Thoracic aorta (tissue), 2 donors: Measurements from ENCODE around the gene REX1BD. TPM values are rescaled to one million over a fixed set of nuclear protein-coding genes. Genes with fewer than 3 reads are reported as not detected.

Experiments used
- ATAC-seq: fragments of 150-250 bp; one replicate; pipeline ENCODE4 v1.8.0; 2017; ENCODE audit warnings: low read depth; ENCODE audit not compliant: insufficient number of reproducible peaks, low FRiP score
- DNase-seq: peaks from one replicate; pipeline ENCODE4 v3.0.0-alpha.2; 2020; ENCODE audit warnings: low spot score
- H3K27ac ChIP-seq, 2 donors: fragments of 200-600 bp; sonication (generic); 1 replicate in 1 of 2; 2 replicates in 1 of 2; pipeline ENCODE4 v1.5.1; 2016; ENCODE audit warnings: mild to moderate bottlenecking in 2 of 2, moderate library complexity in 2 of 2
- H3K27me3 ChIP-seq: fragments of 200-600 bp; sonication (generic); replicated peaks from 2 replicates; pipeline ENCODE4 v1.6.0; 2016; ENCODE audit warnings: mild to moderate bottlenecking; ENCODE audit not compliant: insufficient read depth
- H3K36me3 ChIP-seq: fragments of 200-600 bp; sonication (generic); one replicate; pipeline ENCODE4 v1.5.1; 2016
- H3K4me1 ChIP-seq, 2 donors: fragments of 200-600 bp; sonication (generic); 1 replicate in 1 of 2; 2 replicates in 1 of 2; pipeline versions ENCODE4 v1.5.1 to v1.6.0; 2016; ENCODE audit warnings: low read depth in 2 of 2, mild to moderate bottlenecking in 1 of 2; ENCODE audit not compliant: control insufficient read depth in 1 of 2
- H3K4me3 ChIP-seq: fragments of 200-600 bp; sonication (generic); 2 replicates; pipeline ENCODE4 v1.5.1; 2016; ENCODE audit warnings: mild to moderate bottlenecking
- H3K9me3 ChIP-seq: fragments of 200-600 bp; sonication (generic); 2 replicates; pipeline ENCODE4 v1.5.1; 2016
- CTCF ChIP-seq: fragments of 200-600 bp; sonication (generic); IDR thresholded peaks from one replicate; pipeline ENCODE4 v1.5.1; 2019; ENCODE audit warnings: antibody characterized with exemption
- total RNA-seq, 2 donors: library from RNA; depleted of rRNA; stranded (reverse); fragments of >200 nt; gene quantifications; one replicate each; pipeline versions ENCODE4 v1.1.0 to v1.2.3, GENCODE V29; 2016

REX1BD gene
- total RNA-seq, 2 donors from 2014 or later, result 36.3 to 66.6 TPM

DNA sequence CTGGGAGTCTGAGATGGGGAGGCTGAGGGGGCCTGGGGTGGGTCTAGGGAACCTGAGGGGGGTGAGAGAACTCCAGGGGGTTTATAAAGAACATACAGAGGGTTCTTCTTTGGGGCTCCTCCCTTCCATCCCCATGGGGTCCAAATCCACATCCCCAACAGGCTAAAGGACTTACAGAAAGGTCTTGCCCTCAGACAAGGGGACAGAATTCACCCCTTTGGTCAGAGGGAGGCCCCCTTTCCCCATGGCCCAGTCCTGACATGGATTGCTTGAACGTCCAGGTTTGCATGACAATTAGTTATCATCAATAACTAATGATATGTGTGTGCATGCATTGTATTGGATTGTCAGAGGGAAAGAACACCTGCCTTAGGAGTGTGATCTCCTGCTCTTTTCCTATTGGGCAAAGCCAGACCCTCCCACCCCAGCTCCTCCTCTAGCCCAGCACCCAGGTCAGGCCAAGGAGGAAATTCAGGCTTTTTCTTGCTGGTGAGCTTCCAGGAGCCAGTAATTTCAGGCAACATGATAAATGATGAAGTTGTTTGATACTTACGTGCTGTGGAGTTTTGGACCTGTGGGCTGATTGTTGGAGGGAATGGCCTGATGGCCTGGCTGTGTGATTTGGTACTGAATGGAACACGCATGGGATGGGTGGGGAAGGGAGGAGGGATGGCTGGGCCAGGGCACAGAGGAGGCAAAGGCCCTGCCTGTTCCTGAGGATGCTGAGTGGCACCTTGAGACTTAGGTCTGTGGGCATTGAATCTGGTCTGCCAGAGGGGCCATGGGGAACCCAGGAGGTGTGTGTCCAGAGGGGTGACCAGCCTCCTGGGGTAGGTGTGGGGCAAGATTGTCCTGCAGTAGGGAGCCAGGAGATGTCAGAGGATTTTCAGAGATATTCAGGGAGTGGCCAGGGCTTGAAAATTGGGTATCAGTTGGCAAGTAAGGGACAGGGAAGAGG lies 49.4 kb downstream of the REX1BD start:
- Histone ChIP-seq H3K36me3 (no peaks in the 10 kb centered on the region), H3K4me3 (peak overlapping the region; percentile 95), H3K9me3 (no peaks in the 10 kb centered on the region), H3K27me3 (no peaks in the 10 kb centered on the region), H3K27ac (peak overlapping the region; percentile 81 to 90), H3K4me1 (peaks cover 8 to 13% of the 10 kb centered on the region in 2 donors)
- TF ChIP-seq CTCF, result no peak
- no peak for DNase-seq
- ATAC-seq, result no peak

GRCh38 chr19:18639706-18640243 lies 51.2 kb downstream of the REX1BD start:
- Histone ChIP-seq H3K27ac (no peak overlapping the region), H3K4me3 (no peak overlapping the region), H3K27me3 (no peaks in the 10 kb centered on the region), H3K36me3 (no peaks in the 10 kb centered on the region), H3K4me1 (peaks cover 15 to 22% of the 10 kb centered on the region in 2 donors), H3K9me3 (no peaks in the 10 kb centered on the region)
- no peak for DNase-seq
- no peak for ATAC-seq
- TF ChIP-seq CTCF, result no peak

Other genes starting within 250 kb of the REX1BD start
- 10 to 100 TPM; 23.7 TPM for gene PGPEP1, start 248.2 kb upstream of the REX1BD start, total RNA-seq
- gene GDF15, start 202.6 kb upstream of the REX1BD start, total RNA-seq, result 10 to 100 TPM in 1 of 2 donors, 1 to 10 TPM in 1; 2.3 to 25.5 TPM
- 10 to 100 TPM; 18.7 to 30.3 TPM for gene LRRC25, start 191.2 kb upstream of the REX1BD start, total RNA-seq
- gene SSBP4, start 169.4 kb upstream of the REX1BD start, total RNA-seq, result 10 to 100 TPM; 87.7 to 94.9 TPM
- gene ISYNA1, start 150.7 kb upstream of the REX1BD start, total RNA-seq, result 100 to 1,000 TPM in 1 of 2 donors, 10 to 100 TPM in 1; 60.9 to 143 TPM
- gene ELL, start 66.7 kb upstream of the REX1BD start, total RNA-seq, result 10 to 100 TPM; 28.3 to 35.0 TPM
- 100 to 1,000 TPM; 237 to 446 TPM for gene FKBP8, start 45.2 kb upstream of the REX1BD start, total RNA-seq
- gene KXD1, start 30.9 kb upstream of the REX1BD start, total RNA-seq, result 100 to 1,000 TPM in 1 of 2 donors, 10 to 100 TPM in 1; 99.6 to 174 TPM
- gene UBA52, start 16.9 kb upstream of the REX1BD start, total RNA-seq, result 100 to 1,000 TPM; 306 to 438 TPM
- gene CRLF1, start 18.0 kb downstream of the REX1BD start, total RNA-seq, result 1,000 to 10,000 TPM in 1 of 2 donors, 10 to 100 TPM in 1; 85.9 to 1,063 TPM
- 1 to 10 TPM; 3.2 to 6.5 TPM for gene TMEM59L, start 24.1 kb downstream of the REX1BD start, total RNA-seq
- 10 to 100 TPM; 11.2 to 24.5 TPM for gene KLHL26, start 48.2 kb downstream of the REX1BD start, total RNA-seq
- 10 to 100 TPM in 1 of 2 donors, 1 to 10 TPM in 1; 8.7 to 11.2 TPM for gene CRTC1, start 94.9 kb downstream of the REX1BD start, total RNA-seq
- gene COMP, start 202.5 kb downstream of the REX1BD start, total RNA-seq, result 10 to 100 TPM; 16.9 to 29.8 TPM
- gene UPF1, start 243.2 kb downstream of the REX1BD start, total RNA-seq, result 10 to 100 TPM; 56.5 to 95.2 TPM